Measurements from ENCODE around the gene SEC14L2. TPM values are rescaled to one million over a fixed set of nuclear protein-coding genes. Genes with fewer than 3 reads are reported as not detected.

The SEC14L2 gene
- polyA plus RNA-seq, 2 of the 4 experiments (the other 2 are of a cell fraction), result 12.8 to 15.2 TPM

DNA sequence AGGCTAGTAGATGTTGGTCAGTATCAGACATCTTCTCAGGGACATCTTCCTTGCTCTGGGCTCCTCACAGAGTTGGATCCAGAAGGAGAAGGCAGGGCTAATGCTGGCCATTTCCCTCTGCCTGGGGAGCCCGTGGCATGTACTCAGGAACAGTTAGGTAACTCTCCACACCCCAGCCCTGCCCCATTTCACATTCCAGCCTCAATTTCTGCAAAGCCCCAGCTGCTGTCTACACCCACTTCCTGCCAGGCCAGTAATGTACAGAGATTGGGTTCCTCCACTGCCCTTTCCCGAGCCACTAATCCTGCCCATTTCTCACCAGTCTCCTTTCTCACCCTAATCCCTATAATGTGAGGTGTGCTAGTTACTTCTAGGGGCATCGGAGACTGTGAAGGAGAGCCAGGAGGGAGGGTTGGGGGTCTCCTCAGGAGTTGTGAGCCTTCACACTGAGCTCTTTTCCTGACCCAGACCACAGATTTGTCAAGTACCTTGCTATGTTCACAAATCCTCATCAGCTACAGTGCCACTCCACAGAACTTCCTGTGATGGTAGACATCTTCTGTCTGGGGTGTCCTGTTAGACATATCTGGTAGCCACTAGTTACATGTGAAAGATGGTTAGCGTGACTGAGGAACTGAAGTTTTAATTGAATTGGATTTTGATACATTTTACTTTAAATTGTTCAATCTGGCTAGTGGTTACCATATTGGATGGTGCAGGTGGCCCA is 76.3 kb downstream of the SEC14L2 start:
- CTCF ChIA-PET, result interaction anchor here (0.9 to 2.7 kb wide), 5 partner anchors 11 to 161 kb away, joined by 3 to 10 read pairs (median 5); no protein-coding TSS in a partner anchor
- TF ChIP-seq NPAS2 (CRISPR knock-in tag; IDR thresholded peaks at IDR 0.05; ENCODE audit: borderline replicate concordance), result no peak
- no peak for TF ChIP-seq GATA3 (IDR thresholded peaks at IDR 0.05; ENCODE audit: borderline replicate concordance)
- TF ChIP-seq, protein P1, sequence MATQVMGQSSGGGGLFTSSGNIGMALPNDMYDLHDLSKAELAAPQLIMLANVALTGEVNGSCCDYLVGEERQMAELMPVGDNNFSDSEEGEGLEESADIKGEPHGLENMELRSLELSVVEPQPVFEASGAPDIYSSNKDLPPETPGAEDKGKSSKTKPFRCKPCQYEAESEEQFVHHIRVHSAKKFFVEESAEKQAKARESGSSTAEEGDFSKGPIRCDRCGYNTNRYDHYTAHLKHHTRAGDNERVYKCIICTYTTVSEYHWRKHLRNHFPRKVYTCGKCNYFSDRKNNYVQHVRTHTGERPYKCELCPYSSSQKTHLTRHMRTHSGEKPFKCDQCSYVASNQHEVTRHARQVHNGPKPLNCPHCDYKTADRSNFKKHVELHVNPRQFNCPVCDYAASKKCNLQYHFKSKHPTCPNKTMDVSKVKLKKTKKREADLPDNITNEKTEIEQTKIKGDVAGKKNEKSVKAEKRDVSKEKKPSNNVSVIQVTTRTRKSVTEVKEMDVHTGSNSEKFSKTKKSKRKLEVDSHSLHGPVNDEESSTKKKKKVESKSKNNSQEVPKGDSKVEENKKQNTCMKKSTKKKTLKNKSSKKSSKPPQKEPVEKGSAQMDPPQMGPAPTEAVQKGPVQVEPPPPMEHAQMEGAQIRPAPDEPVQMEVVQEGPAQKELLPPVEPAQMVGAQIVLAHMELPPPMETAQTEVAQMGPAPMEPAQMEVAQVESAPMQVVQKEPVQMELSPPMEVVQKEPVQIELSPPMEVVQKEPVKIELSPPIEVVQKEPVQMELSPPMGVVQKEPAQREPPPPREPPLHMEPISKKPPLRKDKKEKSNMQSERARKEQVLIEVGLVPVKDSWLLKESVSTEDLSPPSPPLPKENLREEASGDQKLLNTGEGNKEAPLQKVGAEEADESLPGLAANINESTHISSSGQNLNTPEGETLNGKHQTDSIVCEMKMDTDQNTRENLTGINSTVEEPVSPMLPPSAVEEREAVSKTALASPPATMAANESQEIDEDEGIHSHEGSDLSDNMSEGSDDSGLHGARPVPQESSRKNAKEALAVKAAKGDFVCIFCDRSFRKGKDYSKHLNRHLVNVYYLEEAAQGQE (IDR thresholded peaks at IDR 0.05), result no peak
- TF ChIP-seq, protein P2, sequence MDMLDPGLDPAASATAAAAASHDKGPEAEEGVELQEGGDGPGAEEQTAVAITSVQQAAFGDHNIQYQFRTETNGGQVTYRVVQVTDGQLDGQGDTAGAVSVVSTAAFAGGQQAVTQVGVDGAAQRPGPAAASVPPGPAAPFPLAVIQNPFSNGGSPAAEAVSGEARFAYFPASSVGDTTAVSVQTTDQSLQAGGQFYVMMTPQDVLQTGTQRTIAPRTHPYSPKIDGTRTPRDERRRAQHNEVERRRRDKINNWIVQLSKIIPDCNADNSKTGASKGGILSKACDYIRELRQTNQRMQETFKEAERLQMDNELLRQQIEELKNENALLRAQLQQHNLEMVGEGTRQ (IDR thresholded peaks at IDR 0.05), result no peak
- no peak for TF ChIP-seq NR3C1 (IDR thresholded peaks at IDR 0.05)
- no peak for TF ChIP-seq MAZ (IDR thresholded peaks at IDR 0.05; ENCODE audit: borderline replicate concordance, low read depth, low read length)
- TF ChIP-seq KDM1A (IDR thresholded peaks at IDR 0.05; ENCODE audit: low read depth), result no peak
- no peak for TF ChIP-seq CHD2 (IDR thresholded peaks at IDR 0.05; ENCODE audit: low read length, partially characterized antibody)
- no peak for TF ChIP-seq ZNF302 (CRISPR knock-in tag; IDR thresholded peaks at IDR 0.05)
- TF ChIP-seq, protein P3, sequence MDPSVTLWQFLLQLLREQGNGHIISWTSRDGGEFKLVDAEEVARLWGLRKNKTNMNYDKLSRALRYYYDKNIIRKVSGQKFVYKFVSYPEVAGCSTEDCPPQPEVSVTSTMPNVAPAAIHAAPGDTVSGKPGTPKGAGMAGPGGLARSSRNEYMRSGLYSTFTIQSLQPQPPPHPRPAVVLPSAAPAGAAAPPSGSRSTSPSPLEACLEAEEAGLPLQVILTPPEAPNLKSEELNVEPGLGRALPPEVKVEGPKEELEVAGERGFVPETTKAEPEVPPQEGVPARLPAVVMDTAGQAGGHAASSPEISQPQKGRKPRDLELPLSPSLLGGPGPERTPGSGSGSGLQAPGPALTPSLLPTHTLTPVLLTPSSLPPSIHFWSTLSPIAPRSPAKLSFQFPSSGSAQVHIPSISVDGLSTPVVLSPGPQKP (IDR thresholded peaks at IDR 0.05; ENCODE audit: low read depth, low read length), result no peak
- no peak for TF ChIP-seq ZC3H11A (IDR thresholded peaks at IDR 0.05)
- no peak for TF ChIP-seq ZSCAN20 (CRISPR knock-in tag; IDR thresholded peaks at IDR 0.05)
- TF ChIP-seq FOSL2 (IDR thresholded peaks at IDR 0.05), result no peak
- TF ChIP-seq FOSL2 (CRISPR knock-in tag; IDR thresholded peaks at IDR 0.05), result no peak
- no peak for TF ChIP-seq SMC3 (IDR thresholded peaks at IDR 0.05)
- no peak for TF ChIP-seq JUN (IDR thresholded peaks at IDR 0.05)
- no peak for TF ChIP-seq HOXB5 (CRISPR knock-in tag; IDR thresholded peaks at IDR 0.05)
- no peak overlapping the region for H3K27ac ChIP-seq

DNA sequence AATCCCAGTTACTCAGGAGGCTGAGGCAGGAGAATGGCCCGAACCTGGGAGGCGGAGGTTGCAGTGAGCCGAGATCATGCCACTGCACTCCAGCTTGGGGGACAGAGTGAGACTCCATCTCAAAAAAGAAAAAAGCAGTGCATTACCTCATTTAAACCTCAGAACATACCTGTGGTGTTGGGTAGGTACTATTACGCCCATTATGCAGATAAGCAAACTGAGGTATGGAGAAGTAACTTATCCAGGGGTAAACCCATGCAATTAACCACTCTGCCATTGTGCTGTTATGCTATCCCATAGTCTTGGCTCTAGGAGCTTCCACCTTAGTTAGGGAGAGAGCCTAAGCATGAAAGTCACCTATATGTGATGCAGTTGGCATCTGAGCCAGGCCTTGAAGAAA is 77.3 kb downstream of the SEC14L2 start:
- CTCF ChIA-PET, result interaction anchor here (1.9 to 2.7 kb wide), 2 partner anchors 10 to 29 kb away, joined by 6 to 10 read pairs; no protein-coding TSS in a partner anchor
- H3K27ac ChIP-seq, result no peak overlapping the region
- no peaks in the 10 kb centered on the region for H3K4me1 ChIP-seq
- WGBS (ENCODE audit: missing lambda C conversion rate), result 56% methylated on average over 4 of the region's 4 CpGs
- H3K4me3 ChIP-seq, result no peak overlapping the region
- POLR2A ChIA-PET, result no interaction called here
- no peak overlapping the region for H3K4me2 ChIP-seq
- FAIRE-seq (no peak), DNase-seq (ENCODE audit: low read depth in 1 of 2, low spot score in 1 of 2) (no peak), ATAC-seq (no peak)
- H3K9me3 ChIP-seq, result no peaks in the 10 kb centered on the region
- no peak for TF ChIP-seq KDM1A (IDR thresholded peaks at IDR 0.05; ENCODE audit: low read depth)
- no peak for TF ChIP-seq MYC (IDR thresholded peaks at IDR 0.05; ENCODE audit: borderline replicate concordance, low read length)
- TF ChIP-seq RNF2 (IDR thresholded peaks at IDR 0.05; ENCODE audit: borderline replicate concordance, low read depth), result no peak
- TF ChIP-seq, protein P4, sequence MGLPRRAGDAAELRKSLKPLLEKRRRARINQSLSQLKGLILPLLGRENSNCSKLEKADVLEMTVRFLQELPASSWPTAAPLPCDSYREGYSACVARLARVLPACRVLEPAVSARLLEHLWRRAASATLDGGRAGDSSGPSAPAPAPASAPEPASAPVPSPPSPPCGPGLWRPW (IDR thresholded peaks at IDR 0.05), result no peak
- TF ChIP-seq GATA3 (IDR thresholded peaks at IDR 0.05; ENCODE audit: borderline replicate concordance), result no peak
- TF ChIP-seq, protein P5, sequence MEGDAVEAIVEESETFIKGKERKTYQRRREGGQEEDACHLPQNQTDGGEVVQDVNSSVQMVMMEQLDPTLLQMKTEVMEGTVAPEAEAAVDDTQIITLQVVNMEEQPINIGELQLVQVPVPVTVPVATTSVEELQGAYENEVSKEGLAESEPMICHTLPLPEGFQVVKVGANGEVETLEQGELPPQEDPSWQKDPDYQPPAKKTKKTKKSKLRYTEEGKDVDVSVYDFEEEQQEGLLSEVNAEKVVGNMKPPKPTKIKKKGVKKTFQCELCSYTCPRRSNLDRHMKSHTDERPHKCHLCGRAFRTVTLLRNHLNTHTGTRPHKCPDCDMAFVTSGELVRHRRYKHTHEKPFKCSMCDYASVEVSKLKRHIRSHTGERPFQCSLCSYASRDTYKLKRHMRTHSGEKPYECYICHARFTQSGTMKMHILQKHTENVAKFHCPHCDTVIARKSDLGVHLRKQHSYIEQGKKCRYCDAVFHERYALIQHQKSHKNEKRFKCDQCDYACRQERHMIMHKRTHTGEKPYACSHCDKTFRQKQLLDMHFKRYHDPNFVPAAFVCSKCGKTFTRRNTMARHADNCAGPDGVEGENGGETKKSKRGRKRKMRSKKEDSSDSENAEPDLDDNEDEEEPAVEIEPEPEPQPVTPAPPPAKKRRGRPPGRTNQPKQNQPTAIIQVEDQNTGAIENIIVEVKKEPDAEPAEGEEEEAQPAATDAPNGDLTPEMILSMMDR (IDR thresholded peaks at IDR 0.05), result no peak
- no peak for TF ChIP-seq EP300 (IDR thresholded peaks at IDR 0.05)
- TF ChIP-seq RFX5 (IDR thresholded peaks at IDR 0.05), result no peak
- no peak for TF ChIP-seq RCOR1 (IDR thresholded peaks at IDR 0.05; ENCODE audit: low read depth, low read length)
- no peak for TF ChIP-seq PHF8 (IDR thresholded peaks at IDR 0.05; ENCODE audit: borderline replicate concordance, low read depth)
- TF ChIP-seq ZFP36 (IDR thresholded peaks at IDR 0.05; ENCODE audit: borderline replicate concordance, partially characterized antibody), result no peak

More for the DNA sequence above, 76.3 kb downstream of the SEC14L2 start:
- H3K4me2 ChIP-seq, result no peak overlapping the region
- no peak for FAIRE-seq
- no peak for ATAC-seq
- no peak overlapping the region for H3K4me3 ChIP-seq
- no peaks in the 10 kb centered on the region for H3K9me3 ChIP-seq
- DNase-seq (ENCODE audit: low read depth in 1 of 2, low spot score in 1 of 2), result no peak
- POLR2A ChIA-PET, result no interaction called here
- H3K4me1 ChIP-seq, result no peaks in the 10 kb centered on the region
- 40% methylated on average over 4 of the region's 4 CpGs for WGBS (ENCODE audit: missing lambda C conversion rate)
